Kidney (tissue), 14 donors: ENCODE results near the gene FTH1. TPM values are rescaled to one million over a fixed set of nuclear protein-coding genes. Genes with fewer than 3 reads are reported as not detected.
A peak's percentile ranks its signal among the peaks of the same experiment; 100 is the strongest.

Experiments
- DNase-seq, 5 donors: peaks; one replicate each; pipeline ENCODE4 v3.0.0-alpha.2; 2013 to 2020
- FAIRE-seq: peaks from 2 replicates; lab custom pipeline; 2012; peaks lifted over from hg19 to GRCh38; lab: Jason Lieb, UNC
- H3K27ac ChIP-seq, 2 donors: one replicate each; pipeline ENCODE4 v1.7.0; 2013; ENCODE audit warnings: low read depth in 2 of 2, low read length in 2 of 2, inconsistent platforms in 1 of 2
- H3K27me3 ChIP-seq: one replicate; pipeline ENCODE4 v1.7.1; 2013; ENCODE audit warnings: low read length, inconsistent platforms; ENCODE audit not compliant: control insufficient read depth, insufficient read depth
- H3K36me3 ChIP-seq, 3 donors: one replicate each; pipeline versions ENCODE4 v1.7.0 to v1.7.1; 2013; ENCODE audit warnings: low read length in 3 of 3, control low read depth in 1 of 3, inconsistent platforms in 1 of 3; ENCODE audit not compliant: insufficient read depth in 3 of 3, control insufficient read depth in 2 of 3
- H3K4me1 ChIP-seq, 3 donors: one replicate each; pipeline versions ENCODE4 v1.7.0 to v1.7.1; 2013; ENCODE audit warnings: low read length in 3 of 3, inconsistent platforms in 1 of 3, low read depth in 1 of 3; ENCODE audit not compliant: control insufficient read depth in 2 of 3, insufficient read depth in 2 of 3
- H3K4me3 ChIP-seq, 3 donors: one replicate each; pipeline versions ENCODE4 v1.7.0 to v1.8.1; 2013; ENCODE audit warnings: low read length in 3 of 3, control low read depth in 1 of 3, inconsistent platforms in 1 of 3
- H3K9ac ChIP-seq, 3 donors: one replicate each; pipeline versions ENCODE4 v1.7.0 to v1.7.1; 2013; ENCODE audit warnings: low read length in 3 of 3, control low read depth in 1 of 3, inconsistent platforms in 1 of 3
- H3K9me3 ChIP-seq, 3 donors: one replicate each; pipeline versions ENCODE4 v1.7.0 to v1.7.1; 2013; ENCODE audit warnings: low read length in 3 of 3, control low read depth in 1 of 3, inconsistent platforms in 1 of 3; ENCODE audit not compliant: control insufficient read depth in 2 of 3, insufficient read depth in 1 of 3
- intact Hi-C: fragments of 100-400 bp; cut with DNase I; formaldehyde crosslinking; loops from one replicate; pipeline ENCODE4 v1.11.1; 2022
- polyA plus RNA-seq: library from polyadenylated mRNA; stranded (reverse); fragments of 350-450 nt; fragmentation: Illumina TruSeq; extraction: RNeasy Lipid Tissue Mini Kit (QIAGEN cat#74804); gene quantifications from one replicate; pipeline ENCODE4 v1.2.3, GENCODE V29; 2014; ENCODE audit warnings: low read depth, low replicate concordance; ENCODE audit not compliant: insufficient read depth
- total RNA-seq: library from RNA; stranded (reverse); fragmentation: NEBNext Ultra II Directional; extraction: Animal tissue kit (Norgen Biotek cat#: 25700); gene quantifications from one replicate; pipeline ENCODE4 v1.2.1, GENCODE V29; 2021
- TF ChIP-seq, protein P1 (sequence below): IDR thresholded peaks from 3 replicates; pipeline ENCODE4 v1.5.1; 2012; ENCODE audit warnings: mild to moderate bottlenecking, moderate library complexity, borderline replicate concordance; ENCODE audit not compliant: insufficient read depth; ENCODE audit errors: extremely low read depth
- donor health status: control.
- donor health status: control.
- donor health status: control.
- donor health status: control.
- donor health status: control.
- donor health status: DM: yes; HTN: yes; CAD: no.
- donor health status: Normal renal cell carcinoma (clear cell type).

FTH1 gene
- total and polyA plus RNA-seq, 2 donors from 2014 or later: 3,221 to 7,914 TPM

DNA sequence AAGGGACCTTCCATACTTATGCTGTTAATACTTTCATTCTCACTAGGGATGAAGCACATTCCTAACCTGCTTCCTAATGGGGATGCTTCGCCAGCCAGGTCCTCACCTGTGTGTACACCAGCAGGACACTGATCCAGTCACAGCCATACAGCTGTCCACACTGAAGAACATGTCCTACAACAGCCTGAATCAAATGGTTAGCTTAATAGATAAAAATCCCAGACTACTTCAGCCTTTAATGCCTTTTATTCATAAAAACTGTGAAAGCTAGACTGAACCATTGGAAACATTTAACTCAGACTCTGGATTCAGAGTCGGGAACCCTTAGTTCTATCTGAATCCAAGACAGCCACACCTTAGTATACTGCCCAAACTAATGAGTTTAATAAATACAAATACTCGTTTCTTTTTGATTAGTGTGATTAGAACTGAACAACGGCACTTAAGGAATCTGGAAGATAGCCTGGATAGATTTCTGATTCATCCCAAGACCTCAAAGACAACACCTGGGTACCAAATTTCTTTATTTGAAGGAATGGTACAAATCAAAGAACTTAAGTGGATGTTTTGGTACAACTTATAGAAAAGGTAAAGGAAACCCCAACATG is 3.3 kb downstream of the FTH1 start:
- Histone ChIP-seq H3K4me1 (peaks cover 6 to 38% (median 26%) of the 10 kb centered on the region in 3 donors), H3K4me3 (peak overlapping the region in 2 of 3 donors; percentile 9 to 87), H3K27ac (peak overlapping the region in 1 of 2 donors; percentile 85), H3K27me3 (no peaks in the 10 kb centered on the region), H3K9me3 (no peaks in the 10 kb centered on the region), H3K9ac (no peak overlapping the region), H3K36me3 (peaks cover 16 to 28% (median 22%) of the 10 kb centered on the region in 3 donors)
- DNase-seq (no peak), FAIRE-seq (no peak)
- intact Hi-C loops: no loop called here
- TF ChIP-seq, protein P1, sequence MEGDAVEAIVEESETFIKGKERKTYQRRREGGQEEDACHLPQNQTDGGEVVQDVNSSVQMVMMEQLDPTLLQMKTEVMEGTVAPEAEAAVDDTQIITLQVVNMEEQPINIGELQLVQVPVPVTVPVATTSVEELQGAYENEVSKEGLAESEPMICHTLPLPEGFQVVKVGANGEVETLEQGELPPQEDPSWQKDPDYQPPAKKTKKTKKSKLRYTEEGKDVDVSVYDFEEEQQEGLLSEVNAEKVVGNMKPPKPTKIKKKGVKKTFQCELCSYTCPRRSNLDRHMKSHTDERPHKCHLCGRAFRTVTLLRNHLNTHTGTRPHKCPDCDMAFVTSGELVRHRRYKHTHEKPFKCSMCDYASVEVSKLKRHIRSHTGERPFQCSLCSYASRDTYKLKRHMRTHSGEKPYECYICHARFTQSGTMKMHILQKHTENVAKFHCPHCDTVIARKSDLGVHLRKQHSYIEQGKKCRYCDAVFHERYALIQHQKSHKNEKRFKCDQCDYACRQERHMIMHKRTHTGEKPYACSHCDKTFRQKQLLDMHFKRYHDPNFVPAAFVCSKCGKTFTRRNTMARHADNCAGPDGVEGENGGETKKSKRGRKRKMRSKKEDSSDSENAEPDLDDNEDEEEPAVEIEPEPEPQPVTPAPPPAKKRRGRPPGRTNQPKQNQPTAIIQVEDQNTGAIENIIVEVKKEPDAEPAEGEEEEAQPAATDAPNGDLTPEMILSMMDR: no peak

DNA sequence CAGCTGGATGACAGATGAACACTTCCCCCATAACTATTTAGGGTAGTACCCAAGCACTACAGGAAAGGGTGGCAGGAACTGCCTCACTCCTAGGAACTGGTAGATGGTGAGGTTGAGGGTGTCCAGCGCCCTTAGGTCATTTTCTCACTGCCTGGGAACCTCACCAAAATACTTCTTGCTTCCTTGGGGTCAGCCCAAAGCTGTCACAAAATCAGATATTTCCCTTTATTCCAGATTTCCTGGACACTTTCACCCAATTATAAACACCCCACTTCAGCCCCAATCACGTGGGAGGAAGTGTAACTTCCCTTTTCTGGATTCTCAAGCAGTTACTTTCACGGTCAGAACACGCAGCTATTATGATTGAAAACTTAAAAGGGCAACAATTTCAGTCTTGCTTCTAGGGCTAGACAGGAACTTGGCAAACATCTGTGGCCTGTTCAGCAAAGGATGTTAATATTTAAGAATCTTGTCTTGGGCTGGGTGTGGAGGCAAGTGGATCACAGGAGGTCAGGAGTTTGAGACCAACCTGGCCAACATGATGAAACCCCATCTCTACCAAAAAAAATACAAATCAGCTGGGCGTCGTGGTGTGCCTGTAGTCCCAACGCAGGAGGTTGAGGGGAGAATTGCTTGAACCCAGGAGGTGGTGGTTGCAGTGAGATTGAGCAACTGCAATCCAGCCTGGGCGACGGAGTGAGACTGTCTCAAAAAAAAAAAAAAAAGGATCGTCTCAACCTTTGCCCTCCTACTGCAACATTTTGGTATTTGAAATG is 4.0 kb downstream of the FTH1 start:
- no peak overlapping the region for H3K9ac ChIP-seq
- H3K9me3 ChIP-seq: no peaks in the 10 kb centered on the region
- peaks cover 3 to 33% (median 19%) of the 10 kb centered on the region in 3 donors for H3K4me1 ChIP-seq
- H3K4me3 ChIP-seq: peak overlapping the region in 1 of 3 donors; percentile 29
- intact Hi-C loops: no loop called here
- H3K36me3 ChIP-seq: peaks cover 16 to 28% (median 22%) of the 10 kb centered on the region in 3 donors
- FAIRE-seq (no peak), DNase-seq (peak in 1 of 5 donors; percentile 59)
- TF ChIP-seq, protein P1: no peak
- no peaks in the 10 kb centered on the region for H3K27me3 ChIP-seq
- H3K27ac ChIP-seq: peak overlapping the region; percentile 69 to 85

DNA sequence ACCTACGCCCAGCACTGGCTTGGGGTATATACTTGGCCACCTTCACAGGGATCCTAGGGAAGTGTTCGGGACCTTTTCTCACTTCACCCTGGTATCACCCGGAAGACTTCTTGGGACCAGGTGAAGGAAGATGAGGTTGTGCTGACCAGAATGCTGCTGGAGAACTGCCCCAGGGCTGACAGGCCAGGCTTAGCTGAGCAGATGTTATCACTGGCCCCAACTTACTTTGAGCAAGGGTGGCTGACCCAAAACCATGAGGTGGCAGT is 4.5 kb downstream of the FTH1 start:
- no peak overlapping the region for H3K9ac ChIP-seq
- TF ChIP-seq, protein P1: no peak
- DNase-seq (no peak), FAIRE-seq (no peak)
- intact Hi-C loops: no loop called here
- no peak overlapping the region for H3K4me3 ChIP-seq
- H3K4me1 ChIP-seq: peaks cover 2 to 30% (median 17%) of the 10 kb centered on the region in 3 donors
- no peaks in the 10 kb centered on the region for H3K27me3 ChIP-seq
- no peaks in the 10 kb centered on the region for H3K9me3 ChIP-seq
- H3K27ac ChIP-seq: peak overlapping the region; percentile 69 to 85
- peaks cover 16 to 28% (median 22%) of the 10 kb centered on the region in 3 donors for H3K36me3 ChIP-seq
